ENCODE data around the gene LSAMP.

Gene LSAMP

DNA sequence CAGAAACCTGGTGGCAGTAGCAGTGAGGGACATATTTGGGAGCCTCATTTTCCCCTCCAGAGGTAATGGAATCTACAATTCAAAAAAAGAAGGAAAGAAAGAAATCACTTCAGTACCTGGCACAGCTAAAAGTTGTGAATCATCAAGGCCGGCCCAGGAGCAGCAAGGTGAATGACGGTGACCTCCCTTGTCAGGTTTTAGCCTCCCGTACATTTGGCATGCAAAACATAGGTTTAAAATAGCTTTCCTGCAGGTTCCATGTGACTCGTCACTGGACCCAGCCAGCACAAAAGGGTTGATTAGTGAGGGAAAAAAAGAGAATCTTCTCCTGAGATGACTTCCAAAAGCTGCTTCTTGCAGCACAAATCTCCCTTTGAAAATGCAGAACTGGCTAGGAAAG is 394.2 kb downstream of the LSAMP start:
- DNase-seq: no peak

DNA sequence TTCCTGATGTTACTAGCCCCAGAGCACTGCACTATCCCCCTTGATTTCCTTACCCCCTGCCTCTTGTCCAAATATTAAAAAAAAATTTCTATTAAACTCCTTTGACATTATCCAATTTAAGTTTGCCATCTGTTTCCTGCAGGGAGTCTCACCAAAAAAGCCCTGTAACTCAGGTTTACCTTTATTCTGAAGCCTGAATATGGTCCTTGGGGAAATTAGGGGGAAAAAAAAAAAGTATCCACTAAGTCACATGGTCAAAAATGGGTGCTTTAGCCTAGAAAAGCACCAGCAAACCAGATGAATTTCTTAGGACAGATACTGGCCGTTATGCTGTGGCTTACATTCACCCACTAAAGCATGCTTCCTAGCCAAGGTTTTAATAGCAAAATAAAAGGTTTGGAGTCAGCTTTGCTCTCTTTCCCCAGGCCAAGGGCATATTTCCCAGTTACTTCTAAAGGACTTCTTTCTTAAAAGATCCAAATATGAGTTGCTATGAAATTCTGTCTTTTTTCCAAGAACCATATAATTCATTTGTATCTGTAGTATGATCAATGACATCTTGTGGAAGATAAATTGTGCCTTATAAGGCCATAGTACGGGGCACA is 394.9 kb downstream of the LSAMP start:
- no peak for DNase-seq

DNA sequence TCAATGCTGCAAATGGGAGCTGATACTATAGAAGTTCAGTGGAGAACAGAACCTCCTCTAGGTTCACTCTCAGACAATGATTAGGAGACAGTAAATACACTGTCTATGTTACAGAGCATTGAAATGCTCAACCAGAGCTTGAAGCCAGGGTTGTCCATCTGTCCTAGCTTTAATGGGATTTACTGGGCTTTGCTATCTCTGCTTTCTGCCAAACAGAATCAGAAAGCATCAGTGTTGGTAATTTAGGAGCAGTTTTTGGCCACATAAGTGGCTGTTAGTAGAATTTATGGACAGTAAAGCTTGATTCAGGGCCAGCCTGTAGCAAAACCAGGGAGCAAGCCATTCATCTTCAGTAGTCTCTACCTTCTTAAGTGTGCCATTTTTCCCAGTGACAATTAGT is 396.3 kb downstream of the LSAMP start:
- no peak for DNase-seq

DNA sequence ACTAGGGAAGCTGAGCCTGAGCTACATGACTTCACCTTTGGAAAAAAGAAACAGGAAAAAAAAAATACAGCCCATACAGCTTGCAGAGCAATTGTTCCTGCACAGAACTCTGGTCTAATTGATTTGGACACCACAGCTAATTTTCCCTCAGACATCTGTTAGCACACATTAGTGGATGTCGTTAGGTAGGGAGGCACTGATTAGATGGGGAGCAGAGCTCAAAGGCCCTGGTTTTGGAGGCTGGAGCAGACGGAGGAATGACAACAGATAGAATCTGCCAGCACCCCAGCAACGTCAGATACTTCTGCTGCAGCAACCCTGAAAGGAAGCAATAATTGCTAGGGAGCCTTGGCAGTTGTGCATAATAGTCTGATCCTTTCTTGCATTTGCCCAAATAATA is 398.9 kb downstream of the LSAMP start:
- no peak for DNase-seq

DNA sequence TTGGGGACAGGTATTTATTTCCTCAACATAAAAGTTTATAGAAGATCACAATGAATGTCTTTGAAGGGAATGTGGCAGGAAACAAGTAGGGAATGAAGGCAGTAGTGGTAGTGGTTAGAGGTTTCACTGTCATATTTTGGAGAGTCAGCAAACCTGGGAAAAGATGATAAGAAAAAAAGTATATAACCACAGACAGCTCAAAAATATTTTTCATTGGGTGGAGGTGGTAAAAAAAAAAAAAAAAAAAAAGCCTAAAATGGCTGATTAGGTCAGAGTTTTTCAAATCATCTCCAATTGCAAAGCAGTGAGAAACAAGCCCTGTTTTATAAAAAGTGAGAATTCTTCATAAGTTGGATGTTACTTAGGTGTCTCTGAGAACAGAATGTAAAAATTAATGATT is 400.0 kb downstream of the LSAMP start:
- DNase-seq: no peak

DNA sequence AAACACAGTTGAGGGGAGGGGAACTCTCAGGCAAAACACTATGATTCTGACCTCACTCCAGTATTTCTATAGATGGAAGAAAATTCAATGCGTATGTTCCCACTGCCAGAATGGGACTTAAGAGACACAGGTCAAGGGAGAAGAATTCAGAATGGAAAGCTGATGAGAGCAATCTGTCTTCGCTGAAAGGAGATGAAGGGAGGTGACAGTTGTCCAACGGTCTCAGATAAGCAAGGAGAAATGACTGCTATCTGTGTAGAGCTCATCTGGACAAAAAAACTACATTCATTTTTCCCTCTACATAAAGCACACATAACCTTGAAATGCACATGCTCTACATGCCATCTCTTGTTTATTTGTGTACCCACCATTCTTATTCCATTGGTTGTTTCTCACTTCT is 405.1 kb downstream of the LSAMP start:
- DNase-seq: no peak

DNA sequence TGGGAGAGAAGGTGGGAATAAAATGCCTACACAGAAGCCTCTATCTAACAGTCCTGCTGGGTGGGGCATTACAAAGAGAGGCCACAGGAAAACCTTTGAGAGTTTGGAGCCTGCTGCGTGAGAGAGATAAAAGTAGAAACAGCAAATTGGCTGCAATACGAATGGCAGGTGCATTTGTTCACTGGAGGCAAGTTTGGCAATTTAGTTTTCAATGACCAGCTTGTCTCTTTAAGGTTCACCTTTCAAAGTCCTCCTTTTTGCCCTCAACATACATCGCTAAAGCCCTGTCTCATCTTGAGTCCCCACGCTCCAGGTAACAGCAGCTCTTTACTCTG is 405.7 kb downstream of the LSAMP start:
- no peak for DNase-seq

DNA sequence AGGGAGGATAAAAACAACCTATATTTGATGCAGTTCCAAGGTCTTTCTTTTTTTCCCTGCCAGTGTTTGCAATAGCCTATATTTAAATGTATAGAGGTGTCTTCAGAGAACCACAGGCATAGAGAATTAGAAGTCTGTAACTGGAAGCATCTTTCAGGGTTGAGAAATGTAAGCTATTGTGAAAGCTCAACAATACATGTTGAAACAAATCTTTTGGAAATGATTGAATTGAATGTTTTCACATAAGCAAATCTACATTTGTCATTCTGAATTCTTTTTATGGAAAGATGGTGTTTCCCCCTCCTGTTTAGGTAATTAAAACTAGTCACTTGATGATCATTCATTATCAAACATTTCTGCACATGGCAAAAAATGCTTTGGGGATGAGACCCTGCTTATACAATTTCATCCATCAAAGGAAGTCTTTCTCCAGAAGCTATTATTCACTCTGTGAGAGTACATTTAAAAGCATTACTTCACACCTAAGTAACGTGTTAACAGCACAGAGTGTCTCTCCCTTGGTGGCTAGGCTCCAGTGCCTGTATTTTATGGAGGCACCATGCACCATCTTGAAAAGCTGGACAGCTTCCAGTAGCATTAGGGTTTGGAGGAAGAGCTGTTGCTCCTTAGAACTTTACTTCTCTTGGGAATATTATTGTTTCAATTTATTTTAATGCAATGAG is 406.2 kb downstream of the LSAMP start:
- no peak for DNase-seq

DNA sequence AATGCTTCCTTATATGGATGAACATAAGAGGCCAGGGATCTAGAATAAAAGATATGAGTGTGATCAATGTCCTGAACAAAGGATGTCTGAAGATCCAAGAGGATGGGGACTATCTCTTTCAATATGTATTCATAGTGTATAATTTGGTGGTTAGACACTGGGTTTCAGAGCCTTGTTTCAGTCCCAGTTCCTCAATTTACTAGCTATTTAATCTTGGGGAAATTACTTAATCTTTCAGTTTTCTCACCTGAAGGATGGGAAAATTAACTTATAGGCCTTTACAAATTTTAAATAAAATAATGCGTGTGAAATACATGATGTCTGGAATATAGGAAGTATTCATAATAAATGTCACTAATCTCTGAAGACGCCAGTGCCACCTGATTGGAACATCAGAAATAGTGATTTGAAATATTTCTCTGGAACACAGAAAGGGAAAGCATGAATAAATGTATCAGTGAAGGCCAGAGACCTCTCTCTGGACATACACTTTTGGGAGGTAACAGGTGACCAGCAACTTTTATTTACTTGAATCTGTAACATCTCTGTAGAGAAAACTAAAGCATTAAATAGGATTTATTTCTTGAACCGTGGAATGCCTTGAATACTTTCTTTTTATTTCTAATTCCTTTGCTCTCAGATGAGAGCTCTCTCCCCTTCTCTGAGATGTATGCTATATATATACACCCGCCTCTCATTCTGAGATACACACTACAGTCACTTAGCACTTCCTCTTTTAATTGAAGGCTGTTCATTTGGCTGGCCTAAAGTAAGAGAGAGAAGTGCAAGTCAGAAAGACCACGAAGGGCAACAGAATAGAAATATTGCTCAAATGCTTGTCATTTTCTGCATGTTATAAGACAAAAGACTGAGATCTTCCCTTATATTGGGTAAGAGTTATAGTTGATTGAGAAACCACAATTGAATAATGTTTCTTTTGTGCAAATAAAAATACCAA is 407.1 kb downstream of the LSAMP start:
- no peak for DNase-seq

DNA sequence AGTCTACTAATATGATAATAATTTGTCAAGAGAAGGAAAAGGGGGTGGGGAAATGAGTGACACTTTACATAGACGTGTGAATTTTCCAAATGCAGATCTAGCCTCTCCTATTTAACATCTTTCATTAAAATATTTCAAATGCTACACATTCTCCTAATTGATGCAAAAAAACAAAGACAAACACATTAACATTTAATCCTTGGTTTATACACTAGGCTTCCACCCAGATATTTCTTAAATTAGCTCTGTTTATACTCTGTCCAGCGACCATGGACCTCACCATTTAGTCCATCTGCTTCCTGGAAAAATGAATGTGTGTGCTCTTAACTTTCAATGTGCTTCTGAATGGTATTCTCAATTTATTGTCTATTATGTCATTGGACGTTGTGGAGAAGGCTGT is 409.9 kb downstream of the LSAMP start:
- DNase-seq: no peak

DNA sequence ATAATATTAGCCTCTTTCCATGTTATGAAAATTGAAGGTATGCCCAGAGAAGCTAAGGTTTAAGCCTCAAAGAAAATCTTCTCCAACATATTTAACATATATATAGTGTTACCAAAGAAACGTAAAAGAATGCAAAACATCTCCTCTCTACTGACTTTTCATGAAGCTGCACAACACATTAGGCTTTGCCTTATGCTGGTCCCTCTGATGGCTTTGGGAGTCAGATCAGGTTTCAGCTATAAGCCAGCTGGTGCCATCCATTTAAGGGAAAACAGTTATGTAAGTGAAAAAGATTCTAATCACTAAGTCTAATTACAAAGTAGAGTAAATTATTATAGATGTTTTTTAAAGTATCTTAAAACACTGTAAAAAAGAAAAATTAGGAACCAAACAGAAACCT is 410.5 kb downstream of the LSAMP start:
- no peak for DNase-seq

DNA sequence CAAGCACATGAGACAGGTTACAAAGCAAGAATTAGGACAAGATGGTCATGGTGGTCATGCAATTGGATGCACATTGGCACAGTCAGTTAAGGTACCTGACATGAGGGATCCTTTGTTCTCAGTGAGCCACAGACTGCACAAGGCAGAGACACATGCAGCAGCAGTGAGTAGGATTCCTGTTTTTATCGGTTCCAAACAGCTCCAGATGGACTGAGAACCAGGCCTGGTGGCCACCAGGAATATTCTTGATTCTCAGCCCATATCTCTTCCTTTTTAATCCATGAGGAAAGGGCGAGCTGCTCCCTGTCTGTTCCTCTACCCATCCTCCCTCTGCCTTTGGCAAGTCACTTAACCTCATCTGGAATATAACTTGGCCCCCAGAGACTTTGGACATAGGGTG is 411.2 kb downstream of the LSAMP start:
- no peak for DNase-seq

DNA sequence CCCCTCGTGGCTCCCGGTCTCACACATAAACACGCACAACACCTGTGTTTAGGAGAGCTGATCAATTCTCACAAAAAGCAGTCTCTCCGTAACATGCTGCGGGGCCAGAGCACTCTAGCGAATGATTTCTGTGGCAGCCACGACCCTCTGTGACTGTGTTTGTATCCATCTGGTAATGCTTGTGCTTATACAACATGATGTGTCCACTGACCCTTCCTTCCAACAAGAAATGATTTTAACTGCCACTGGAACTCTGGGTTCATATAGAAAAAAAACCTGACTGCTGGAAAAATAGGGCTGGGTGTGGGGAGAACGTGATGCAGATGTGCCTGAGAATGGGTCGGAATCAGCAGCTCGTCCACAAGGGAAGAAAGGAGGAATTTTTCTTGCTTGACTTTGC is 411.8 kb downstream of the LSAMP start:
- DNase-seq: no peak

DNA sequence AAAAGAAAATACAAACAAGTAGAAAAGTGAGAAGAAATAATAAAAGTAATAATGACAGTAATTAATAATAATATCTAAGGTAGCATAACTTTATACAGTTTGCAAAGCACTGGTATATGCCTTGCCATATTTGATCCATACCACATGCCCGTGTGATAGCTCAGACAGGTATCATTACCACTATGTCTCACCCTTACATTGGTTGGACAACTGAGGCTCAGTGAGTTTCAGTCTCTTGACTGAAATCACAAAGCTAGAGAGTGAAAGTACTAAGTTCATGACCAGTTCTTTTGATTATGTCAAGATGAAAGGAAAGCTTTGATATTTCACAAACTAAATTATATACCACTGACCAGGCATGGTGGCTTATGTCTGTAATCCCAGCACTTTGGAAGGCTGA is 413.1 kb downstream of the LSAMP start:
- DNase-seq: no peak

DNA sequence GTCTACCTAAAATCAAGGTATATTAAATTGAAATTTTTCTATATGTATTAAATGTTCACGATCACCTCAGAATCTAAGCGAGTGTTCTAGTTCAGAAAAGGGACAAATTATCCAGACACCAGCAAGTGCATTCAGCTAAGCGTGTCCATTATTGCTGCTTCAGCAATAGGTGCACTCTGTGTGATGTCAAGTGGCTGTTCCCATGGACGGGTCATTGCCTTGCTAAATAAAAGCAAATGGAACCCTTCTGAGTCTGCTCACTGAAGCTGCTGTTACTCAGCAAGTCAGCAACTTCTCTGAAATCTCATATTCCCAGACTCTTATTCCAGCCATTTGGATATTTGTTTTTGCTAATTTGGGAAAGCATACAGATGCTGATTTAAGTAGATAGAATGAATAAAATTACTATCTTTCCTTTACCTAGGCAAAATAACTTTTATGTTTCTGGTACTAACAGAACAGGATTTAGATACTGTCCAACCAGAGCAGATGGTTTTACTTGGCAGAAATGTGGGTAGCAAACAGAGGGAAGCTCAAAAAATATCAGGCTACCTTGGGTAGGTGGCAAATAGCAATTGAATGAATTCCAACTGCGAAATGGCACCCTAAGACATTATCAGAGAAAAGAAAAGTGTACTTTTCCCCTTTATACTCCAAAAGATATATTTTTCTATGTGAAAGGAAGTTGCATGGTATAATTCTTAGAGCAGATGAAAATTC is 415.0 kb downstream of the LSAMP start:
- no peak for DNase-seq

DNA sequence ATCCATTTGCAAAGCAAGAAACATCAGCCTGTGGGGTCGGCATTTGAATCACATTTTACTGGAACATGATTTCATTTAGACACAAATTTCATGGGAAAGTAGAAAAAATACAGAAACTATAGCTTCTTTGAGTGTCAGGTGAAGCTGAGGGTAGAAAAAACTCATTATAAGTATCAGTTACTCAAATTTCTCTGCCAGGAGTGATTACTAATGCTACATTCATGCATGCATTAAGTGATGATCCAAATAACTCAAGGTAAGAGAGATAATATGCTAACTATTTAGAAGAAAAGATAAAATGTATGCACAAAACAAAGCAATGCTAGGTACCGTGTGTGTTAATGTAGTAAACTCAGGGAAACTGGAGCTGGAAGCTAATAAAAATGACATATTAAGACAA is 416.0 kb downstream of the LSAMP start:
- no peak for DNase-seq

DNA sequence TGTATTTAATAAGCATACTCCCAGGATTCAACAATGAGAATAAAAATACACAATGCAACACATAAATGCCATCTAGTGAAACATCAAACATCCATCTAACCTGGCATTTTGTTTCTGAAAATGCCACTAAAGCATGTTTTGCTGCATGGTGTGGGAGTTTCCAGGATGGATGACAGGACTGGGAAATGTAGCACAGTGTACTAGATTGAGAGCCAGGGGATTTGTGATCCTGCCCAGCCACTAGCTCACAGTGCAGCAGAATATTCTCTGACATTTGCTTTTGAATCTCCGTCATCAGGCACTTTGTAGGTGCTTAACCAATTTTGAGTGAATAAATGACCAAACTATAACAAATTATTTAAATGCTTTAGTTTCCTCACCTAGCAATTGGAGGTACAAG is 417.1 kb downstream of the LSAMP start:
- no peak for DNase-seq

DNA sequence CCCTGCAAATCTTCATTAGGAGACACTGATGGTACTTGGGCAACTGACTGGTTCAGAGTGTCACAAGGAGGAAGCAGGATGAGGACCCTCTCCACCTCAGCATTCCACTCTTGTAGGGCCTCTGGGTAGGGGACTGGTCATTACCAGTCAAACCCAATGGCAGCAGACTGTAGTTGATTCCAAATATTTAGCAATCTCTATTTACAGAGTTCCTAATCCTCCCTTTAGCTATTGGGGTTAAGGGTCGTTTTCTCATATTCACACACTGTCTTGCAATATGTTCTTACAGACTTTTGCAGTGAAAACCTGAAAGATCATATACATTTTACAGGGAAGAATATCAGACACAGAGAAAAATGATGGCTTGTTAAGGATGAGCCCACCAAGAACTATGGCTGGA is 424.3 kb downstream of the LSAMP start:
- no peak for DNase-seq

DNA sequence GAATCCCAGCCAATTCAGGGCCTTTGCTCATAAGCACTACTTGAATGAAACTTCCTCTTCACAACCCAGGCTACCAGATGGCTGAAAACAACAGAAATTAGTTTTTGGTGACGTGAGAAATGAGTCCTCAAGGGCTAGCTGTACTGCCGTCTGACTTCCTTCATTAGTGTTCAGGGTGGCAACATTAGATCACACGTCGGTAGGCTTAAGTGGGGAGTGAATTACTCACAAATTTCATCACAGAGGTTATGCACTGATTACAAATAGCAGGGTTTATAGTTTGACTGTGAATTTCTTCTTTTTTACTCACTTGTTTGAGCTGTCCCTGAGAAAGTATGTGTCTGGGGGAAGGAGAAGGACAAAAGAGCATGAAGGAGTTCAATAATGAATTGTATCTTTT is 424.8 kb downstream of the LSAMP start:
- DNase-seq: no peak

DNA sequence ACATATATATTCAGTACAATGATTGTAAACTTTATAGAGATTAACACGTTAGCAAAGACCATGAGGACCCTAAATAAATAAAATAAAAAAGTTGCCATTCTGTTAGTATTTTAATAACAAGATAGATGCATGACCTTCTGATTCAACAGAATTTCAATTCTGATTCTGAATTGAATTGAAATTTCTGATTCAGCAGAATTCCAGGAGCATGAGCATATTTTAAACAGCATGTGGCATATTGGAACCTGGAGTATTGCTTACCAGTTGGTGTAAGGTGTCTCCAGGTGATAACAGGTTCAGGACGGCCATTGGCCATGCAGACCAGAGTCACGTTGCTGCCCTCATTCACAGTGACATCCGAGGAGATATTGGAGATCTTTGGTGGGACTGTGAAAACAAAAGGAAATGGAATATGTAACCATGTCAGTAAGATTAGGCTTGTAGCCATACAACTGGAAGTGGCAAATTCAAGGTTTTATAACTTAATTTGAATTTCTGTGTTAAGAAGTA is 426.0 kb downstream of the LSAMP start:
- no peak for DNase-seq

DNA sequence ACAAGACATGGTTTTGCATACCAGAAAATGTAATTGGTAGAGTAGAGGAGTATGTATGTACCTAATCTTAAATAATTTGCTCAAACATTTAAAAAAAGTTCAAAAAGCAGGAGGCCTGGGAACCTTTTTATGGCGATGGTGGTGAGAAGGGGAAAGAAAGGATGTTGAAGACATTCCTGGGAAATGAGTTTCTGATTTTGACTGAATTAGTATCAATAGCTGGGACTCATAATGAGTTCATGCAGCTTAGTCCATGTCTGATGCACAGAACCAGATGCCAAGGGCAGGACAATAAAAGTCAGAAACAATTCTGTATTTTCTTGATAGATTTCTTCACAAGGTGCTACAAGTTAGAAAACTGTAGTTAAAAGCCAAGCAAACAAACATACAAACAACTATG is 426.6 kb downstream of the LSAMP start:
- no peak for DNase-seq

DNA sequence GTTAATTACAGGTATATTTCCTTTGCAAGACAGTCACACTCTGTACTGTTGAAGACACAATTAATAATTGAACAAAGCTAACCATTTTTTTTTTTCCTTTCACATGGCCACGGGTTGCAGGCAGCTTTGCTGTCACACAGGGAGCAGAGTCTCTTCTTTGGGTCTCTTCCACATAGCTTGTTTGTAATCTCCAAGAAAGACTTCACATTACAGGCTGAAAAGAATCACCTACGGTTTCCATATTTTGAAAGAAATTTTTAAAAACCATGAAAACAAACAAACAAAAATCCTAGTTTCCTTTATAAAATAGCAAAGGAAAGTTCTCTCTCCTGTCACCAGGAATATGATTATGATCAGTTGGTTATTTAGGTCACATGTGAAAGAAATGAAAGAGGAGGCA is 429.4 kb downstream of the LSAMP start:
- no peak for DNase-seq

DNA sequence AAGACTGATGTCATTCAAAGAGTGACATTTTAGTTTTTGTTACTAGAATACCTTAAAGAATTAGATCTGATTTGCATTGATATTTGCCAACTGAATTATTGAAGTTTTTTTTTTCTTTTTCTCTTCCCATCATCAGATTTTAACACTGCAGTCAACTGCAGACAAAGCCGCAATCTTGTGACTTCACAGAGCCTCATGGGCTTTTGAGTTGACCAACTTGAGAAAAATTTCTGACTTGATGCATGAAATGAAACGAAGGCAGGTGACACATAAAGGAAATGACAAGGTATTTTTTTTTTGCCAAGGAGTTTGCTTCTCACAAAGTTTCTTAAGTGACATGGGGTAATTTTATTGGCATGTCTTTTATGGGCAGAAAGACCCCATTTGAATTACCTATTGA is 438.3 kb downstream of the LSAMP start:
- DNase-seq: no peak
